ENCODE measurements around the gene NCLN. TPM values are rescaled to one million over a fixed set of nuclear protein-coding genes. Genes with fewer than 3 reads are reported as not detected.

Gene NCLN
- total and polyA plus RNA-seq, 8 donors, result 34.0 to 68.1 (median 51.3) TPM

DNA sequence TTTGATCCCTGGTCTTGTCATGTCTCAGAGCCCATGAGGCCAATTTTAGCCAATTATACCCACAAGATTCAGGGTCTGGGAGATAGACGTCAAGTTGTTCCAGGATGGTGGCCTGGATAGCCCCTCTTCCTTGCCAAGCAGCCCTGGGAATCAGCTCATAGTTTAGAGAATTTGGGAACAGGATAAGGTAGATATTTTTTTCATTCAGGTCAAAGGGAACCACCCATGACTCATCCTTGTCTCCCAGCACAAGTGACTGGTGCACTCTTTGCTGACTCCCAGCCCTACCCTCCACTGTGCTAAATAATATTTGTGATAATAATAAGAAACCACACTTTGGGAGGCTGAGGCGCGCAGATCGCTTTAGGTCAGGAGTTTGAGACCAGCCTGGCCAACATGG is 24.3 kb upstream of the NCLN start:
- H3K9me3 ChIP-seq, result no peaks in the 10 kb centered on the region
- no peak overlapping the region for H3K4me3 ChIP-seq
- no peaks in the 10 kb centered on the region for H3K36me3 ChIP-seq
- intact Hi-C loops (cut with DNase I), result loop anchor here in 2 of 3 donors (10.0 kb wide), 3 partner anchors 87 to 277 kb away; no protein-coding TSS in a partner anchor
- no peak for DNase-seq
- no peak for FAIRE-seq
- 85 to 92% methylated on average over 4 of the region's 4 CpGs for WGBS, 2 donors
- H3K4me1 ChIP-seq, result peaks cover 0 to 4% (median 0%) of the 10 kb centered on the region in 3 donors
- H3K27ac ChIP-seq, result no peak overlapping the region
- no peak for ATAC-seq
- no peaks in the 10 kb centered on the region for H3K27me3 ChIP-seq
- TF ChIP-seq, protein P1, sequence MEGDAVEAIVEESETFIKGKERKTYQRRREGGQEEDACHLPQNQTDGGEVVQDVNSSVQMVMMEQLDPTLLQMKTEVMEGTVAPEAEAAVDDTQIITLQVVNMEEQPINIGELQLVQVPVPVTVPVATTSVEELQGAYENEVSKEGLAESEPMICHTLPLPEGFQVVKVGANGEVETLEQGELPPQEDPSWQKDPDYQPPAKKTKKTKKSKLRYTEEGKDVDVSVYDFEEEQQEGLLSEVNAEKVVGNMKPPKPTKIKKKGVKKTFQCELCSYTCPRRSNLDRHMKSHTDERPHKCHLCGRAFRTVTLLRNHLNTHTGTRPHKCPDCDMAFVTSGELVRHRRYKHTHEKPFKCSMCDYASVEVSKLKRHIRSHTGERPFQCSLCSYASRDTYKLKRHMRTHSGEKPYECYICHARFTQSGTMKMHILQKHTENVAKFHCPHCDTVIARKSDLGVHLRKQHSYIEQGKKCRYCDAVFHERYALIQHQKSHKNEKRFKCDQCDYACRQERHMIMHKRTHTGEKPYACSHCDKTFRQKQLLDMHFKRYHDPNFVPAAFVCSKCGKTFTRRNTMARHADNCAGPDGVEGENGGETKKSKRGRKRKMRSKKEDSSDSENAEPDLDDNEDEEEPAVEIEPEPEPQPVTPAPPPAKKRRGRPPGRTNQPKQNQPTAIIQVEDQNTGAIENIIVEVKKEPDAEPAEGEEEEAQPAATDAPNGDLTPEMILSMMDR (IDR thresholded peaks at IDR 0.05), result no peak

DNA sequence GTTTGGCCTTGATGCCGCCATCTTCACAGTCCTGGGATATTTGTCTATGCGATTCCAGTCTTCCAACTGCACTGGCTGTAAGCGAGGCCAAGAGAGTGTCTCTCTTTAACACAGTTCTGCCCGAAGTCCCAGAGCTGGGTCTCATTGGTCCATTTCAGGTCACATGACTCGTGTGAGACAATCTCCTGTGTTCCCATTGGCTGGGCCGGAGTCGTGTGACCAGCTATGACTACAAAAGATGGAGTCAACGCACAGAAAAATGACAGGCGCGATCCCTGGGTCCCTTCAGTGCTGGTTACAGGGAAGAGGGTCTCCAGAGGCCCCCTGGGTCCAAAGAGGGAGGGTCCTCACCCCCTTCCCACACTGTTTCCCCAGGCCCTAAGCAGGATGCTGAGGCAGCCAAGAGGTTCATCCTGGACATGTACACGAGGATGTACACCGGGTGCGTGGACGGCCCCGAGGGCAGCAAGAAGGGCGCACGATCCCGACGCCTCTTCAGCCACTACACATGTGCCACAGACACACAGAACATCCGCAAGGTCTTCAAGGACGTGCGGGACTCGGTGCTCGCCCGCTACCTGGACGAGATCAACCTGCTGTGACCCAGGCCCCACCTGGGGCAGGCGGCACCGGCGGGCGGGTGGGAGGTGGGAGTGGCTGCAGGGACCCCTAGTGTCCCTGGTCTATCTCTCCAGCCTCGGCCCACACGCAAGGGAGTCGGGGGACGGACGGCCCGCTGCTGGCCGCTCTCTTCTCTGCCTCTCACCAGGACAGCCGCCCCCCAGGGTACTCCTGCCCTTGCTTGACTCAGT is 23.1 kb upstream of the NCLN start:
- FAIRE-seq (no peak), DNase-seq (peak in 1 of 6 donors; percentile 74), ATAC-seq (peak in 1 of 4 donors; percentile 28)
- intact Hi-C loops (cut with DNase I), result loop anchor here in 2 of 3 donors (10.0 kb wide), 3 partner anchors 88 to 278 kb away; no protein-coding TSS in a partner anchor
- Histone ChIP-seq H3K27me3 (no peaks in the 10 kb centered on the region), H3K4me3 (no peak overlapping the region), H3K9me3 (no peaks in the 10 kb centered on the region), H3K4me1 (peaks cover 0 to 4% (median 0%) of the 10 kb centered on the region in 3 donors), H3K27ac (no peak overlapping the region), H3K36me3 (no peaks in the 10 kb centered on the region)
- TF ChIP-seq, protein P1 (IDR thresholded peaks at IDR 0.05), result no peak
- WGBS, 2 donors, result 39 to 51% methylated on average over 35 to 38 of the region's 38 CpGs

DNA sequence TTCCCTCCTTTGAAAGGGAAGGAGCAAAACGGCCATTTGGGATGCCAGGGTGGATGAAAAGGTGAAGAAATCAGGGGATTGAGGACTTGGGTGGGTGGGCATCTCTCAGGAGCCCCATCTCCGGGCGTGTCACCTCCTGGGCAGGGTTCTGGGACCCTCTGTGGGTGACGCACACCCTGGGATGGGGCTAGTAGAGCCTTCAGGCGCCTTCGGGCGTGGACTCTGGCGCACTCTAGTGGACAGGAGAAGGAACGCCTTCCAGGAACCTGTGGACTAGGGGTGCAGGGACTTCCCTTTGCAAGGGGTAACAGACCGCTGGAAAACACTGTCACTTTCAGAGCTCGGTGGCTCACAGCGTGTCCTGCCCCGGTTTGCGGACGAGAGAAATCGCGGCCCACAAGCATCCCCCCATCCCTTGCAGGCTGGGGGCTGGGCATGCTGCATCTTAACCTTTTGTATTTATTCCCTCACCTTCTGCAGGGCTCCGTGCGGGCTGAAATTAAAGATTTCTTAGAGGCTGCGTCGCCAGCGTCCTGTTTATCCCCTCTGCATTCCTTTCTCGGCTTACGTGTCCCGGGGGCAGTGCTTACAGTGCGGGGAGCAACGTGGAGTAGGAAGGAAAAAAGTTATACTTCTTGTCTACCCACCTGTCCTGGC is 22.4 kb upstream of the NCLN start:
- ATAC-seq, result peak; percentile 86 to 96 (median 94)
- H3K27me3 ChIP-seq, result no peaks in the 10 kb centered on the region
- peaks cover 0 to 4% (median 0%) of the 10 kb centered on the region in 3 donors for H3K4me1 ChIP-seq
- peak in 5 of 6 donors; percentile 38 to 86 (median 70) for DNase-seq
- no peaks in the 10 kb centered on the region for H3K9me3 ChIP-seq
- H3K36me3 ChIP-seq, result no peaks in the 10 kb centered on the region
- H3K4me3 ChIP-seq, result no peak overlapping the region
- FAIRE-seq, result no peak
- intact Hi-C loops (cut with DNase I), result loop anchor here in 2 of 3 donors (10.0 kb wide), 3 partner anchors 89 to 279 kb away; no protein-coding TSS in a partner anchor
- H3K27ac ChIP-seq, result no peak overlapping the region
- TF ChIP-seq, protein P1 (IDR thresholded peaks at IDR 0.05), result peak; percentile 81 to 97 (median 90)
- 4 to 5% methylated on average over 26 to 27 of the region's 27 CpGs for WGBS, 2 donors

DNA sequence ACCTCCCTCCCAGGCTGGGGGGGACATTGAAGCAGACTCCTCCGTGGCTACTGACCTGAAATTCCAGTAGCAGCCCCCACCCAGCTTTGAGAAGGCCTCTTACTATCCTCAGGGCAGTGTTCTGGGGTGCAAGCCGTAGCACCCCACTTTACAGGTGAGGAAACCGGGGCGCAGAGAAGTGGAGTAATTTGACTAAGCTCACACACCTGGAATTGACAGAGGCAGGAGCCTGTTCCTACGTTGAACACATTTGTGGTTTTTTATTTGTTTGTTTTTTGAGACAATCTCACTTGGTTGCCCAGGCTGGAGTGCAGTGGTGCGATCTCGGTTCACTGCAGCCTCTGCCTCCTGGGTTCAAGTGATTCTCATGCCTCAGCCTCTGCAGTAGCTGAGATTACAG is 21.8 kb upstream of the NCLN start:
- no peak overlapping the region for H3K27ac ChIP-seq
- no peaks in the 10 kb centered on the region for H3K9me3 ChIP-seq
- ATAC-seq (peak in 1 of 4 donors; percentile 9), DNase-seq (no peak), FAIRE-seq (no peak)
- 43 to 45% methylated on average over 7 of the region's 7 CpGs for WGBS, 2 donors
- TF ChIP-seq, protein P1 (IDR thresholded peaks at IDR 0.05), result no peak
- H3K4me1 ChIP-seq, result peaks cover 0 to 4% (median 0%) of the 10 kb centered on the region in 3 donors
- no peaks in the 10 kb centered on the region for H3K27me3 ChIP-seq
- H3K4me3 ChIP-seq, result no peak overlapping the region
- no peaks in the 10 kb centered on the region for H3K36me3 ChIP-seq
- intact Hi-C loops (cut with DNase I), result loop anchor here in 2 of 3 donors (10.0 kb wide), 3 partner anchors 89 to 279 kb away; no protein-coding TSS in a partner anchor
